PFSK-1 (cell line): ENCODE measurements around the gene GTPBP4. TPM values are rescaled to one million over a fixed set of nuclear protein-coding genes. Genes with fewer than 3 reads are reported as not detected.
A peak's percentile ranks its signal among the peaks of the same experiment; 100 is the strongest.

Experiments
- FOXP2 ChIP-seq: optimal IDR thresholded peaks from 2 replicates; pipeline ENCODE3; 2011; ENCODE audit warnings: borderline replicate concordance, control low read depth, inconsistent platforms; ENCODE audit not compliant: insufficient read depth; ENCODE audit errors: extremely low read length, extremely low read depth
- POLR2AphosphoS5 ChIP-seq: IDR thresholded peaks from 2 replicates; pipeline ENCODE4 v1.6.1; 2012; ENCODE audit warnings: low read depth, mild to moderate bottlenecking, control low read depth, low read length, moderate library complexity
- REST ChIP-seq, 2 experiments: IDR thresholded peaks; 2 replicates each; pipeline versions ENCODE4 v1.6.1 to v1.8.0; 2011 to 2012; ENCODE audit warnings: low read depth in 2 of 2, low read length in 2 of 2, control low read depth in 1 of 2, inconsistent platforms in 1 of 2, mild to moderate bottlenecking in 1 of 2, moderate library complexity in 1 of 2; ENCODE audit not compliant: insufficient read depth in 1 of 2
- SIN3A ChIP-seq: IDR thresholded peaks from 2 replicates; pipeline ENCODE4 v1.6.1; 2012; ENCODE audit warnings: mild to moderate bottlenecking, low read length, moderate library complexity, borderline replicate concordance; ENCODE audit not compliant: insufficient read depth
- TAF1 ChIP-seq: IDR thresholded peaks from 2 replicates; pipeline ENCODE4 v1.6.1; 2012; ENCODE audit warnings: low read length, control low read depth, borderline replicate concordance; ENCODE audit not compliant: insufficient read depth
- polyA plus RNA-seq: library from polyadenylated mRNA; unstranded; fragments of >200 nt; gene quantifications from one replicate; pipeline ENCODE4 v1.2.1, GENCODE V29; 2012; ENCODE audit warnings: low read depth, missing spikeins; ENCODE audit not compliant: insufficient read length

GTPBP4 gene
- 133 TPM for polyA plus RNA-seq

- TF ChIP-seq FOXP2 = peak; percentile 80
- TF ChIP-seq SIN3A = peak; percentile 68; the same call in 1 of the 2 replicates
- TF ChIP-seq POLR2AphosphoS5 = peak; percentile 77
- TF ChIP-seq REST (IDR thresholded peaks at IDR 0.05; ENCODE audit: insufficient read depth in 1 of 2, low read depth in 2 of 2, low read length in 2 of 2) = 0 out of 4 replicates have a peak, but pooled peaks of 1 of the 2 experiments have one; percentile 9
- peak; percentile 79 for TF ChIP-seq TAF1
These were observed at the start of gene GTPBP4 for GRCh38 chr10:987870-988666. GTPBP4 (plus strand) TSS chr10:988434; CDS start chr10:988480, 46 bp downstream.

GRCh38 chr10:938941-939678, 49.1 kb upstream of the GTPBP4 start:
- TF ChIP-seq FOXP2 = no peak
- TF ChIP-seq SIN3A = no peak
- TF ChIP-seq POLR2AphosphoS5 = no peak
- TF ChIP-seq REST (IDR thresholded peaks at IDR 0.05; ENCODE audit: insufficient read depth in 1 of 2, low read depth in 2 of 2, low read length in 2 of 2) = no peak
- TF ChIP-seq TAF1 = no peak

GRCh38 chr10:943334-944033, 44.8 kb upstream of the GTPBP4 start:
- TF ChIP-seq TAF1 = no peak
- no peak for TF ChIP-seq SIN3A
- TF ChIP-seq POLR2AphosphoS5 = no peak
- TF ChIP-seq FOXP2 = no peak
- no peak for TF ChIP-seq REST (IDR thresholded peaks at IDR 0.05; ENCODE audit: insufficient read depth in 1 of 2, low read depth in 2 of 2, low read length in 2 of 2)

- TF ChIP-seq SIN3A = no peak
- TF ChIP-seq REST (IDR thresholded peaks at IDR 0.05; ENCODE audit: insufficient read depth in 1 of 2, low read depth in 2 of 2, low read length in 2 of 2) = no peak
- no peak for TF ChIP-seq POLR2AphosphoS5
- no peak for TF ChIP-seq FOXP2
- TF ChIP-seq TAF1 = no peak
These were observed 44.0 kb upstream of the GTPBP4 start for GRCh38 chr10:944034-944831.
